ENCODE measurements around the gene TAF8.
A peak's percentile ranks its signal among the peaks of the same experiment; 100 is the strongest.
"Not testable (repeated sequence)": the region's sequence is repeated elsewhere in the genome, so short reads cannot be mapped to it uniquely, and the experiment has no call there.

The TAF8 gene, protein sequence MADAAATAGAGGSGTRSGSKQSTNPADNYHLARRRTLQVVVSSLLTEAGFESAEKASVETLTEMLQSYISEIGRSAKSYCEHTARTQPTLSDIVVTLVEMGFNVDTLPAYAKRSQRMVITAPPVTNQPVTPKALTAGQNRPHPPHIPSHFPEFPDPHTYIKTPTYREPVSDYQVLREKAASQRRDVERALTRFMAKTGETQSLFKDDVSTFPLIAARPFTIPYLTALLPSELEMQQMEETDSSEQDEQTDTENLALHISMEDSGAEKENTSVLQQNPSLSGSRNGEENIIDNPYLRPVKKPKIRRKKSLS

GRCh38 chr6:42050297-42051267 lies at the start of gene TAF8:
TSS of gene TAF8 (plus strand) at chr6:42050524. CDS start at chr6:42050542, 18 bp downstream.
- Histone ChIP-seq H3K4me1 (ENCODE audit: insufficient read depth, poor library complexity, severe bottlenecking) (peaks cover 24% of the 10 kb centered on the region), H3K4me3 (ENCODE audit: severe bottlenecking) (peak within 1 kb of the TSS; percentile 96), H3K9me3 (ENCODE audit: severe bottlenecking) (no peaks in the 10 kb centered on the region), H3K27ac (ENCODE audit: poor library complexity, severe bottlenecking) (peak within 1 kb of the TSS; percentile 94), H3K36me3 (ENCODE audit: low read depth) (peaks cover 48% of the 10 kb centered on the region), H3K27me3 (ENCODE audit: insufficient read depth, poor library complexity, severe bottlenecking) (no peaks in the 10 kb centered on the region)
- ATAC-seq (ENCODE audit: low read depth) (peak; percentile 74), DNase-seq (ENCODE audit: low spot score) (peak; percentile 90)
- TF ChIP-seq CTCF (IDR thresholded peaks at IDR 0.05; ENCODE audit: poor library complexity, severe bottlenecking) = no peak

DNA sequence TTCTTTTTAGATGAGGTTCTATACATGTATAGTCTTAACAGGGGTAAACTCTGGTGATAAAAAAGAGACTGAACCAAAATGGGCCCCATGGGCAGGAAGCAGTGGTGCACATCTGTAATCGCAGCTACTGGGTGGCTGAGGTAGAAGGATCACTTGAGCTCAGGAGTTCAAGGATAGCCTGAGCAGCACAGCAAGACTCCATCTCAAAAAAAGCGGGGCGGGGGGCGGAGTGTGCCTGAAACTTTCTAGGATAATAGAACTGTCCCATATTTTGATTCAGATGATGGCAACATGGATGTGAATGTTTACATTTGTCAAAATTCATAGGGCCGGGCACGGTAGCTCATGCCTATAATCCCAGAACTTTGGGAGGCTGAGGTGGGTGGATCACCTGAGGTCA lies 48.8 kb upstream of the TAF8 start:
- no peak for TF ChIP-seq CTCF (IDR thresholded peaks at IDR 0.05; ENCODE audit: poor library complexity, severe bottlenecking)

GRCh38 chr6:42003658-42004057 lies 46.7 kb upstream of the TAF8 start:
- H3K27me3 ChIP-seq (ENCODE audit: insufficient read depth, poor library complexity, severe bottlenecking); ATAC-seq (ENCODE audit: low read depth); H3K9me3 ChIP-seq (ENCODE audit: severe bottlenecking); H3K36me3 ChIP-seq (ENCODE audit: low read depth); H3K4me1 ChIP-seq (ENCODE audit: insufficient read depth, poor library complexity, severe bottlenecking); DNase-seq (ENCODE audit: low spot score); H3K4me3 ChIP-seq (ENCODE audit: severe bottlenecking); H3K27ac ChIP-seq (ENCODE audit: poor library complexity, severe bottlenecking): not testable (repeated sequence)

More for the DNA sequence above, 48.8 kb upstream of the TAF8 start:
- Histone ChIP-seq H3K4me1 (ENCODE audit: insufficient read depth, poor library complexity, severe bottlenecking) (no peaks in the 10 kb centered on the region), H3K27ac (ENCODE audit: poor library complexity, severe bottlenecking) (no peak overlapping the region), H3K36me3 (ENCODE audit: low read depth) (no peaks in the 10 kb centered on the region), H3K9me3 (ENCODE audit: severe bottlenecking) (no peaks in the 10 kb centered on the region), H3K4me3 (ENCODE audit: severe bottlenecking) (no peak overlapping the region), H3K27me3 (ENCODE audit: insufficient read depth, poor library complexity, severe bottlenecking) (no peaks in the 10 kb centered on the region)
- ATAC-seq (ENCODE audit: low read depth) = no peak
- DNase-seq (ENCODE audit: low spot score) = no peak

DNA sequence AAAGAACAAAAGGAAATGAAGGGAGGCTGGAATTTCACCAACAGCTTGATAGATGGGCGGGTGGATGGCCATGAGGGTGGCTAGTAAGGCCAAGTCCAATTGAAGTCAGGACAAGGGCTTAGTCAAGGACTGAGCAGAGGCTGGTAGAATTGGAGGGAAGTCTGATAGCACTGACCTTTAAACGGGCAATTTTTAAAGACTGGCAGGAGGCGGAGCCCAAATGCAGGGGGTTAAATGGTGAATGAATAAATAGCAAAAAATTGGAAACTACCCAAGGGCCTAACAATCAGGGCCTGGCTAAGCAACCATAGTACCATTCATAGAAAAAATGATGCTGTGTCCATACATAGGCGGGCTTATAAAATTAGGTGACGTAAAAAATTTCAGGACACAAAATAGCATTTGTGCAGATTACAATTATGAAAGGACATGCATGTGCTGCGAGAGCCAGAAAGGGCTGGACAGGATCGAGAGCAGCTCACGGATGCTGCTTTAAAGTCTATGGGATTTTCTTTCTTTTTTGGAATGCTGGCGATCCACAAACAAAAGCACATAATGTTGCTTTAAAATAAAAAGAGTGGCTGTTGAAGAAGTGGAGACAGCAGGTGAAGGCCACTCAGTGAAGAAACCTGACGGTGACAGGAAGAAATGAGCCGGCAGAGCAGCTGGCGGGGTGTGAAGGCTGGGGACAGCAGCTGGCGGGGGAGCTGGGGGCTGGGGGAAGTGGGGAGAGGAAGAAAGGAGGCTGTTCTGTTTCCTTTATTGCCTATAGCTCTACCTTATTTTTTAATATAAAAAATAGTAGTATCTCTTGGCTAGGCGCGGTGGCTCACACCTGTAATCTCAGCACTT lies 42.8 kb upstream of the TAF8 start:
- Histone ChIP-seq H3K9me3 (ENCODE audit: severe bottlenecking) (no peaks in the 10 kb centered on the region), H3K27me3 (ENCODE audit: insufficient read depth, poor library complexity, severe bottlenecking) (no peaks in the 10 kb centered on the region), H3K4me1 (ENCODE audit: insufficient read depth, poor library complexity, severe bottlenecking) (no peaks in the 10 kb centered on the region), H3K27ac (ENCODE audit: poor library complexity, severe bottlenecking) (no peak overlapping the region), H3K36me3 (ENCODE audit: low read depth) (no peaks in the 10 kb centered on the region), H3K4me3 (ENCODE audit: severe bottlenecking) (no peak overlapping the region)
- DNase-seq (ENCODE audit: low spot score) (no peak), ATAC-seq (ENCODE audit: low read depth) (no peak)
- TF ChIP-seq CTCF (IDR thresholded peaks at IDR 0.05; ENCODE audit: poor library complexity, severe bottlenecking) = no peak

DNA sequence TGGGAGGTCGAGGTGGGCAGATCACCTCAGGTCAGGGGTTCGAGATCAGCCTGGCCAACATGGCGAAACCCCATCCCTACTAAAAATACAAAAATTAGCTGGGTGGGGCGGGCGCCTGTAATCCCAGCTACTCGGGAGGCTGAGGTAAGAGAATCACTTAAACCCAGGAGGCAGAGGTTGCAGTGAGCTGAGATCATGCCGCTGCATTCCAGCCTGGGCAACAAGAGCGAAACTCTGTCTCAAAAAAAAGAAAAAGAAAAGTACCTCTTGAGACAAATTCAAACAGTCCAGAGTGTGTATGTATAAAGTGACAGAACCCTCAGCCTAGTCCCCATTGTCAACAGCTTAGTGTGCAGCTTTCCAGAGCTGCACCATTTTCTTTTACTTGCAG lies 42.2 kb upstream of the TAF8 start:
- DNase-seq (ENCODE audit: low spot score); H3K4me3 ChIP-seq (ENCODE audit: severe bottlenecking); H3K36me3 ChIP-seq (ENCODE audit: low read depth); H3K9me3 ChIP-seq (ENCODE audit: severe bottlenecking); H3K27ac ChIP-seq (ENCODE audit: poor library complexity, severe bottlenecking); H3K4me1 ChIP-seq (ENCODE audit: insufficient read depth, poor library complexity, severe bottlenecking); H3K27me3 ChIP-seq (ENCODE audit: insufficient read depth, poor library complexity, severe bottlenecking); ATAC-seq (ENCODE audit: low read depth): not testable (repeated sequence)

Measured in RWPE2 (cell line).